HL-60/S4 treated with retinoic acid at 250 ng/mL for 4 days and 3 days (cell line): ENCODE results near the gene ZC3H4.

Source experiments
- in situ Hi-C: fragments of 300-500 bp; cut with MboI; formaldehyde crosslinking; loops from 2 replicates; pipeline ENCODE4 v1.7.0; 2022; ENCODE audit warnings: low sequenced_read_pairs

The ZC3H4 gene

GRCh38 chr19:47086280-47086679 is 27.3 kb downstream of the ZC3H4 start:
- in situ Hi-C loops, result no loop called here

GRCh38 chr19:47084879-47085439 is 28.6 kb downstream of the ZC3H4 start:
- in situ Hi-C loops, result no loop called here

GRCh38 chr19:47082493-47082892 is 31.1 kb downstream of the ZC3H4 start:
- in situ Hi-C loops, result no loop called here

- in situ Hi-C loops, result no loop called here
These were observed 32.5 kb downstream of the ZC3H4 start for GRCh38 chr19:47081095-47081494.

GRCh38 chr19:47078351-47078750 is 35.2 kb downstream of the ZC3H4 start:
- in situ Hi-C loops, result loop anchor here (5.0 kb wide), 1 partner anchor 49 kb away; no protein-coding TSS in a partner anchor

- in situ Hi-C loops, result loop anchor here (5.0 kb wide), 1 partner anchor 51 kb away; no protein-coding TSS in a partner anchor
These were observed 37.6 kb downstream of the ZC3H4 start for GRCh38 chr19:47075941-47076340.

- in situ Hi-C loops, result loop anchor here (5.0 kb wide), 1 partner anchor 52 kb away; no protein-coding TSS in a partner anchor
These were observed 38.3 kb downstream of the ZC3H4 start for GRCh38 chr19:47075179-47075810.

GRCh38 chr19:47074621-47075020 is 39.0 kb downstream of the ZC3H4 start:
- in situ Hi-C loops, result loop anchor here (5.0 kb wide), 1 partner anchor 53 kb away; no protein-coding TSS in a partner anchor

- in situ Hi-C loops, result no loop called here
These were observed 40.0 kb downstream of the ZC3H4 start for GRCh38 chr19:47073574-47073973.

GRCh38 chr19:47072323-47072722 is 41.3 kb downstream of the ZC3H4 start:
- in situ Hi-C loops, result no loop called here

- in situ Hi-C loops, result no loop called here
These were observed 41.8 kb downstream of the ZC3H4 start for GRCh38 chr19:47071731-47072130.

- in situ Hi-C loops, result no loop called here
These were observed 42.8 kb downstream of the ZC3H4 start for GRCh38 chr19:47070756-47071155.

- in situ Hi-C loops, result no loop called here
These were observed 43.8 kb downstream of the ZC3H4 start for GRCh38 chr19:47069795-47070194.

- in situ Hi-C loops, result no loop called here
These were observed 44.6 kb downstream of the ZC3H4 start for GRCh38 chr19:47068876-47069406.

GRCh38 chr19:47068246-47068645 is 45.3 kb downstream of the ZC3H4 start:
- in situ Hi-C loops, result no loop called here

GRCh38 chr19:47067215-47067847 is 46.2 kb downstream of the ZC3H4 start:
- in situ Hi-C loops, result no loop called here

GRCh38 chr19:47066376-47067214 is 47.0 kb downstream of the ZC3H4 start:
- in situ Hi-C loops, result no loop called here

- in situ Hi-C loops, result no loop called here
These were observed 48.3 kb downstream of the ZC3H4 start for GRCh38 chr19:47065242-47065641.

- in situ Hi-C loops, result no loop called here
These were observed 49.7 kb downstream of the ZC3H4 start for GRCh38 chr19:47063874-47064273.

- in situ Hi-C loops, result no loop called here
These were observed 55.0 kb downstream of the ZC3H4 start for GRCh38 chr19:47058621-47059022.

GRCh38 chr19:47057328-47057727 is 56.2 kb downstream of the ZC3H4 start:
- in situ Hi-C loops, result no loop called here
